ENCODE results near the gene PUS7.
"Not testable (repeated sequence)": the region's sequence is repeated elsewhere in the genome, so short reads cannot be mapped to it uniquely, and the experiment has no call there.

The PUS7 gene

GRCh38 chr7:105444342-105444987, 77.6 kb downstream of the PUS7 start:
- DNase-seq (ENCODE audit: low read depth in 2 of 2), result no peak

GRCh38 chr7:105442214-105442613, 79.9 kb downstream of the PUS7 start:
- DNase-seq (ENCODE audit: low read depth in 2 of 2), result not testable (repeated sequence)

- no peak for DNase-seq (ENCODE audit: low read depth in 2 of 2)
Measured at GRCh38 chr7:105439174-105439893, 82.7 kb downstream of the PUS7 start.

- no peak for DNase-seq (ENCODE audit: low read depth in 2 of 2)
Measured at GRCh38 chr7:105438847-105439173, 83.3 kb downstream of the PUS7 start.

GRCh38 chr7:105438254-105438653, 83.8 kb downstream of the PUS7 start:
- DNase-seq (ENCODE audit: low read depth in 2 of 2), result no peak

- DNase-seq (ENCODE audit: low read depth in 2 of 2), result not testable (repeated sequence)
Measured at GRCh38 chr7:105437356-105437755, 84.7 kb downstream of the PUS7 start.

GRCh38 chr7:105429746-105430612, 92.1 kb downstream of the PUS7 start:
- DNase-seq (ENCODE audit: low read depth in 2 of 2), result peak; percentile 4 to 8

GRCh38 chr7:105426606-105427146, 95.4 kb downstream of the PUS7 start:
- DNase-seq (ENCODE audit: low read depth in 2 of 2), result no peak

- DNase-seq (ENCODE audit: low read depth in 2 of 2), result no peak
Measured at GRCh38 chr7:105423987-105424386, 98.1 kb downstream of the PUS7 start.

GRCh38 chr7:105413887-105414437, 108.1 kb downstream of the PUS7 start:
- DNase-seq (ENCODE audit: low read depth in 2 of 2), result no peak

- not testable (repeated sequence) for DNase-seq (ENCODE audit: low read depth in 2 of 2)
Measured at GRCh38 chr7:105410774-105411173, 111.3 kb downstream of the PUS7 start.

- DNase-seq (ENCODE audit: low read depth in 2 of 2), result not testable (repeated sequence)
Measured at GRCh38 chr7:105409775-105410174, 112.3 kb downstream of the PUS7 start.

- no peak for DNase-seq (ENCODE audit: low read depth in 2 of 2)
Measured at GRCh38 chr7:105408791-105409410, 113.2 kb downstream of the PUS7 start.

All from stimulated activated CD8-positive, alpha-beta memory T cell treated with anti-CD3 and anti-CD28 coated beads, Interleukin-2, amount 100 ng/mL, for 48 hours (primary cell).